Ureter (tissue), 1 donor: ENCODE results near the gene NME9. TPM values are rescaled to one million over a fixed set of nuclear protein-coding genes. Genes with fewer than 3 reads are reported as not detected.
"Not testable (repeated sequence)": the region's sequence is repeated elsewhere in the genome, so short reads cannot be mapped to it uniquely, and the experiment has no call there.

Source experiments
- DNase-seq: peaks from one replicate; pipeline ENCODE4 v3.0.0-alpha.2; 2020; ENCODE audit warnings: low spot score
- total RNA-seq: library from RNA; stranded (reverse); gene quantifications from one replicate; pipeline ENCODE4 v1.2.4, GENCODE V29; 2023
- donor health status: DM: yes; HTN: yes; CAD: no.

Gene NME9
- total RNA-seq, result 0.49 TPM

- peak; percentile 89 for DNase-seq
Measured at GRCh38 chr3:138329127-138329983, at the start of gene NME9. NME9 (minus strand) TSS chr3:138329851; CDS start chr3:138329335, 516 bp downstream.

- no peak for DNase-seq
Measured at GRCh38 chr3:138378990-138379389, 49.3 kb upstream of the NME9 start.

GRCh38 chr3:138378331-138378730 lies 48.7 kb upstream of the NME9 start:
- no peak for DNase-seq

- DNase-seq, result no peak
Measured at GRCh38 chr3:138377804-138378203, 48.2 kb upstream of the NME9 start.

- DNase-seq, result not testable (repeated sequence)
Measured at GRCh38 chr3:138377212-138377611, 47.6 kb upstream of the NME9 start.

GRCh38 chr3:138376663-138377062 lies 47.0 kb upstream of the NME9 start:
- DNase-seq, result no peak

GRCh38 chr3:138375447-138375846 lies 45.8 kb upstream of the NME9 start:
- no peak for DNase-seq

GRCh38 chr3:138374573-138375134 lies 45.0 kb upstream of the NME9 start:
- no peak for DNase-seq

GRCh38 chr3:138373736-138374094 lies 44.1 kb upstream of the NME9 start:
- no peak for DNase-seq

GRCh38 chr3:138373087-138373735 lies 43.6 kb upstream of the NME9 start:
- no peak for DNase-seq

- no peak for DNase-seq
Measured at GRCh38 chr3:138371070-138371965, 41.7 kb upstream of the NME9 start.

GRCh38 chr3:138370321-138370720 lies 40.7 kb upstream of the NME9 start:
- no peak for DNase-seq

GRCh38 chr3:138369151-138369900 lies 39.7 kb upstream of the NME9 start:
- no peak for DNase-seq

- no peak for DNase-seq
Measured at GRCh38 chr3:138367911-138368310, 38.3 kb upstream of the NME9 start.

- DNase-seq, result no peak
Measured at GRCh38 chr3:138367326-138367850, 37.7 kb upstream of the NME9 start.

GRCh38 chr3:138366006-138366759 lies 36.5 kb upstream of the NME9 start:
- no peak for DNase-seq

- DNase-seq, result no peak
Measured at GRCh38 chr3:138365253-138365555, 35.6 kb upstream of the NME9 start.

- DNase-seq, result no peak
Measured at GRCh38 chr3:138364356-138365252, 35.0 kb upstream of the NME9 start.

GRCh38 chr3:138363322-138363721 lies 33.7 kb upstream of the NME9 start:
- DNase-seq, result no peak
